IPS DF 4.7 (cell line): ENCODE data around the gene FAIM2.

Experiments
- DNase-seq: peaks from one replicate; pipeline ENCODE4 v3.0.0-alpha.2; 2013; ENCODE audit warnings: low spot score; ENCODE audit errors: extremely low read depth

Gene FAIM2

GRCh38 chr12:49920241-49920914, 16.7 kb upstream of the FAIM2 start:
- DNase-seq = no peak

GRCh38 chr12:49917788-49918173, 14.1 kb upstream of the FAIM2 start:
- no peak for DNase-seq

- DNase-seq = no peak
Observed at GRCh38 chr12:49917166-49917787, 13.6 kb upstream of the FAIM2 start.

GRCh38 chr12:49916129-49916919, 12.6 kb upstream of the FAIM2 start:
- DNase-seq = no peak

GRCh38 chr12:49912345-49913255, 8.9 kb upstream of the FAIM2 start:
- no peak for DNase-seq

- DNase-seq = no peak
Observed at GRCh38 chr12:49911213-49911605, 7.5 kb upstream of the FAIM2 start.

GRCh38 chr12:49910331-49911212, 6.9 kb upstream of the FAIM2 start:
- no peak for DNase-seq

- DNase-seq = peak; percentile 62
Observed at GRCh38 chr12:49909826-49910225, 6.1 kb upstream of the FAIM2 start.

GRCh38 chr12:49909356-49909755, 5.7 kb upstream of the FAIM2 start:
- DNase-seq = no peak

GRCh38 chr12:49907352-49907751, 3.7 kb upstream of the FAIM2 start:
- DNase-seq = no peak

- no peak for DNase-seq
Observed at GRCh38 chr12:49905718-49906314, 2.1 kb upstream of the FAIM2 start.

GRCh38 chr12:49904601-49905000, 901 bp upstream of the FAIM2 start:
- no peak for DNase-seq

- no peak for DNase-seq
Observed at GRCh38 chr12:49903351-49903699, 375 bp downstream of the FAIM2 start.

- DNase-seq = no peak
Observed at GRCh38 chr12:49902399-49903350, 1.0 kb downstream of the FAIM2 start.

- no peak for DNase-seq
Observed at GRCh38 chr12:49901986-49902385, 1.7 kb downstream of the FAIM2 start.

- no peak for DNase-seq
Observed at GRCh38 chr12:49901026-49901425, 2.7 kb downstream of the FAIM2 start.

- no peak for DNase-seq
Observed at GRCh38 chr12:49900371-49900770, 3.3 kb downstream of the FAIM2 start.

GRCh38 chr12:49899921-49900320, 3.8 kb downstream of the FAIM2 start:
- no peak for DNase-seq

GRCh38 chr12:49899286-49899843, 4.3 kb downstream of the FAIM2 start:
- DNase-seq = no peak
